HG03103 (cell line): ENCODE data around the gene ZC3H7A.

Experiments used
- ATAC-seq: cut with Tn5 transposase; IDR thresholded peaks from one replicate; pipeline ENCODE4 v1.9.1; 2021; ENCODE audit warnings: low read depth; ENCODE audit not compliant: unreplicated experiment

ZC3H7A gene

GRCh38 chr16:11738742-11739544, 58.1 kb downstream of the ZC3H7A start:
- ATAC-seq = no peak

- ATAC-seq = no peak
These were observed 59.3 kb downstream of the ZC3H7A start for GRCh38 chr16:11737713-11738112.

GRCh38 chr16:11736903-11737302, 60.2 kb downstream of the ZC3H7A start:
- ATAC-seq = no peak

GRCh38 chr16:11735787-11736186, 61.3 kb downstream of the ZC3H7A start:
- ATAC-seq = no peak

- ATAC-seq = no peak
These were observed 62.4 kb downstream of the ZC3H7A start for GRCh38 chr16:11734653-11735043.

GRCh38 chr16:11734025-11734652, 62.9 kb downstream of the ZC3H7A start:
- ATAC-seq = no peak

- no peak for ATAC-seq
These were observed 65.8 kb downstream of the ZC3H7A start for GRCh38 chr16:11731222-11731621.

GRCh38 chr16:11729787-11730186, 67.3 kb downstream of the ZC3H7A start:
- ATAC-seq = no peak

GRCh38 chr16:11727796-11728543, 69.1 kb downstream of the ZC3H7A start:
- no peak for ATAC-seq

- ATAC-seq = no peak
These were observed 71.0 kb downstream of the ZC3H7A start for GRCh38 chr16:11726008-11726407.

- ATAC-seq = no peak
These were observed 71.6 kb downstream of the ZC3H7A start for GRCh38 chr16:11725457-11725856.

- ATAC-seq = no peak
These were observed 74.6 kb downstream of the ZC3H7A start for GRCh38 chr16:11722468-11722808.

GRCh38 chr16:11721781-11722467, 75.1 kb downstream of the ZC3H7A start:
- ATAC-seq = no peak

GRCh38 chr16:11719762-11720161, 77.3 kb downstream of the ZC3H7A start:
- ATAC-seq = no peak

- ATAC-seq = no peak
These were observed 77.9 kb downstream of the ZC3H7A start for GRCh38 chr16:11719171-11719570.

- no peak for ATAC-seq
These were observed 79.2 kb downstream of the ZC3H7A start for GRCh38 chr16:11717811-11718210.

GRCh38 chr16:11716336-11716735, 80.7 kb downstream of the ZC3H7A start:
- ATAC-seq = no peak

- no peak for ATAC-seq
These were observed 81.7 kb downstream of the ZC3H7A start for GRCh38 chr16:11715246-11715947.

- ATAC-seq = no peak
These were observed 84.9 kb downstream of the ZC3H7A start for GRCh38 chr16:11712122-11712521.

GRCh38 chr16:11711662-11712061, 85.4 kb downstream of the ZC3H7A start:
- no peak for ATAC-seq
